HepG2 (cell line): ENCODE data around the gene TMEM120A. TPM values are rescaled to one million over a fixed set of nuclear protein-coding genes. Genes with fewer than 3 reads are reported as not detected.
A peak's percentile ranks its signal among the peaks of the same experiment; 100 is the strongest.

Experiments
- EP300 ChIP-seq, 3 experiments: sonication (generic) in 1 of 3; formaldehyde crosslinking in 1 of 3; IDR thresholded peaks; 2 replicates each; pipeline versions ENCODE4 v1.5.1 to v1.6.1; 2011 to 2020; ENCODE audit warnings: low read depth in 2 of 3, low read length in 2 of 3, borderline replicate concordance in 1 of 3, improper control_type of control experiment in 1 of 3, mild to moderate bottlenecking in 1 of 3, missing genetic modification reagents in 1 of 3, moderate library complexity in 1 of 3
- FOXA1 ChIP-seq, 2 experiments: fragments of 450-650 bp in 1 of 2; sonication (generic) in 1 of 2; formaldehyde crosslinking in 1 of 2; IDR thresholded peaks; 2 replicates each; pipeline versions ENCODE4 v1.4.0 to v1.6.1; 2016 to 2020; ENCODE audit warnings: missing genetic modification reagents in 1 of 2
- GATAD2A ChIP-seq: IDR thresholded peaks from 2 replicates; pipeline ENCODE4 v1.6.1; 2016
- KDM5A ChIP-seq: fragments of 200-600 bp; sonication (generic); IDR thresholded peaks from 2 replicates; pipeline ENCODE4 v1.7.0; 2018; ENCODE audit warnings: antibody characterized with exemption, mild to moderate bottlenecking, low read length, borderline replicate concordance
- KMT2A ChIP-seq: sonication (generic); formaldehyde crosslinking; IDR thresholded peaks from 2 replicates; pipeline ENCODE4 v1.4.0; 2020; ENCODE audit warnings: missing genetic modification reagents
- SATB2 ChIP-seq: sonication (generic); formaldehyde crosslinking; IDR thresholded peaks from 2 replicates; pipeline ENCODE4 v1.5.0; 2020; ENCODE audit warnings: missing genetic modification reagents
- SNAPC2 ChIP-seq: sonication (generic); formaldehyde crosslinking; IDR thresholded peaks from 2 replicates; pipeline ENCODE4 v1.8.1; 2022; ENCODE audit warnings: mild to moderate bottlenecking, missing genetic modification reagents
- ZFY ChIP-seq: sonication (generic); formaldehyde crosslinking; IDR thresholded peaks from 2 replicates; pipeline ENCODE4 v1.4.0; 2020; ENCODE audit warnings: missing genetic modification reagents
- ZMYM4 ChIP-seq: sonication (generic); formaldehyde crosslinking; IDR thresholded peaks from 2 replicates; pipeline ENCODE4 v1.8.1; 2023; ENCODE audit warnings: mild to moderate bottlenecking, missing genetic modification reagents
- ZNF616 ChIP-seq: sonication (generic); formaldehyde crosslinking; IDR thresholded peaks from 2 replicates; pipeline ENCODE4 v1.5.0; 2020; ENCODE audit warnings: low read depth, mild to moderate bottlenecking, missing genetic modification reagents
- ZNF703 ChIP-seq: sonication (generic); formaldehyde crosslinking; IDR thresholded peaks from 2 replicates; pipeline ENCODE4 v1.5.1; 2020; ENCODE audit warnings: missing genetic modification reagents, mild to moderate bottlenecking, moderate library complexity, borderline replicate concordance
- ZNF773 ChIP-seq: sonication (generic); formaldehyde crosslinking; IDR thresholded peaks from 2 replicates; pipeline ENCODE4 v1.4.0; 2020; ENCODE audit warnings: missing genetic modification reagents, borderline replicate concordance
- polyA plus RNA-seq, 8 experiments: library from polyadenylated mRNA; depleted of rRNA in 3 of 8; stranded (reverse) in 7 of 8; unstranded in 1 of 8; fragments of >200 nt; fragmentation: Illumina TruSeq in 4 of 8; extraction: Trizol in 4 of 8; gene quantifications; 2 replicates each; pipeline versions ENCODE4 v1.2.1 to v1.2.3, GENCODE V29; 2011 to 2016; ENCODE audit warnings: low read depth in 4 of 8, missing spikeins in 1 of 8, mixed read lengths in 1 of 8; ENCODE audit not compliant: insufficient read depth in 1 of 8
- total RNA-seq, 5 experiments: library from RNA; depleted of rRNA; stranded (reverse); fragments of >200 nt; fragmentation: Illumina TruSeq; extraction: Trizol; gene quantifications; 2 replicates each; pipeline ENCODE4 v1.2.3, GENCODE V29; 2016; ENCODE audit warnings: low read depth in 1 of 5
- TF ChIP-seq, protein P1 (sequence below): sonication (generic); formaldehyde crosslinking; conservative IDR thresholded peaks from 2 replicates; pipeline ENCODE4 v1.4.0; 2020; ENCODE audit warnings: mild to moderate bottlenecking, missing genetic modification reagents, moderate library complexity
- TF ChIP-seq, protein P2 (sequence below): sonication (generic); formaldehyde crosslinking; IDR thresholded peaks from 2 replicates; pipeline ENCODE4 v1.5.0; 2020; ENCODE audit warnings: missing genetic modification reagents
- TF ChIP-seq, protein P3 (sequence below): IDR thresholded peaks from 2 replicates; pipeline ENCODE4 v1.6.1; 2016; ENCODE audit warnings: low read depth, control low read depth
- TF ChIP-seq, protein P4 (sequence below), 2 experiments: sonication (generic) in 1 of 2; formaldehyde crosslinking in 1 of 2; IDR thresholded peaks; 2 replicates each; pipeline versions ENCODE4 v1.5.1 to v1.6.1; 2011 to 2020; ENCODE audit warnings: borderline replicate concordance in 1 of 2, low read depth in 1 of 2, low read length in 1 of 2, mild to moderate bottlenecking in 1 of 2, missing genetic modification reagents in 1 of 2, moderate library complexity in 1 of 2

Gene TMEM120A
- total and polyA plus RNA-seq, 2 of the 13 experiments (the other 11 are each of a cell fraction or from before 2014, with no cell fraction given), result 40.3 to 102 TPM

DNA sequence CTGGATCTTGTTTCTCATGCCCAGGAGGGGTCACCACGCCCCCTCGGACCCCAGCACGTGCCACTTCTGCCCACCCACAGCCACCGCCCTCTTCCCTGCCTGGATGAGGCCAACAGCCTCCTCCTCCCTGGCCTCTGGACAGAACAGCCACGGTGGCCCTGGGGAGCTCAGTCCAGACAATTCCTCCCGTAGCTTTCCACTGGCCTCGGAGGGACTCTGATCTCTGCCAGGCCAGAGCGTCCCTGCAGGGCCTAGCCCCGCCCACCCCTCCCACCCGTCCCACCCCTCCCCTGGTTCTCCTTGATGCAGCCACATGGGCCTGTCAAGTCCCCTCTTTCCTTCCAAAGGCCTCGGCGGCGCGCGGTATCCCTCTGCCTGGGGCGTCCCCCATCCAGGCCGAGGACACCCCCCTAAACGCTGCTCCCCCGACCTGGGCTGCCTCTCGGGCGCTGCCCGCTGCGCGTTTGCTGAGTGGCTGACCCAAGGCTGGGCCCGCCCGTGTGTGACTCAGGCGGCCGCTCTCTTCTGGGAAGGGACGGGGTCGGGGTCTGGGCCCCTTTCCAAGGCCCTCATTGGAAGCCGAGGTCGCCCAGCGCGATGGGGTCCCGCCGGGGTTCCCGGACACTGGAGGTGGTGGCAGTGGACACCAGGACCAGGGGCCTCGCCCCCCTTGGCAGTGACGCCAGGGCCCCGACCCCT lies 557 bp downstream of the TMEM120A start (continued):
- TF ChIP-seq, protein P1, sequence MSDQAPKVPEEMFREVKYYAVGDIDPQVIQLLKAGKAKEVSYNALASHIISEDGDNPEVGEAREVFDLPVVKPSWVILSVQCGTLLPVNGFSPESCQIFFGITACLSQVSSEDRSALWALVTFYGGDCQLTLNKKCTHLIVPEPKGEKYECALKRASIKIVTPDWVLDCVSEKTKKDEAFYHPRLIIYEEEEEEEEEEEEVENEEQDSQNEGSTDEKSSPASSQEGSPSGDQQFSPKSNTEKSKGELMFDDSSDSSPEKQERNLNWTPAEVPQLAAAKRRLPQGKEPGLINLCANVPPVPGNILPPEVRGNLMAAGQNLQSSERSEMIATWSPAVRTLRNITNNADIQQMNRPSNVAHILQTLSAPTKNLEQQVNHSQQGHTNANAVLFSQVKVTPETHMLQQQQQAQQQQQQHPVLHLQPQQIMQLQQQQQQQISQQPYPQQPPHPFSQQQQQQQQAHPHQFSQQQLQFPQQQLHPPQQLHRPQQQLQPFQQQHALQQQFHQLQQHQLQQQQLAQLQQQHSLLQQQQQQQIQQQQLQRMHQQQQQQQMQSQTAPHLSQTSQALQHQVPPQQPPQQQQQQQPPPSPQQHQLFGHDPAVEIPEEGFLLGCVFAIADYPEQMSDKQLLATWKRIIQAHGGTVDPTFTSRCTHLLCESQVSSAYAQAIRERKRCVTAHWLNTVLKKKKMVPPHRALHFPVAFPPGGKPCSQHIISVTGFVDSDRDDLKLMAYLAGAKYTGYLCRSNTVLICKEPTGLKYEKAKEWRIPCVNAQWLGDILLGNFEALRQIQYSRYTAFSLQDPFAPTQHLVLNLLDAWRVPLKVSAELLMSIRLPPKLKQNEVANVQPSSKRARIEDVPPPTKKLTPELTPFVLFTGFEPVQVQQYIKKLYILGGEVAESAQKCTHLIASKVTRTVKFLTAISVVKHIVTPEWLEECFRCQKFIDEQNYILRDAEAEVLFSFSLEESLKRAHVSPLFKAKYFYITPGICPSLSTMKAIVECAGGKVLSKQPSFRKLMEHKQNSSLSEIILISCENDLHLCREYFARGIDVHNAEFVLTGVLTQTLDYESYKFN (CRISPR knock-in tag), result peak; percentile 61; the same call in 1 of the 2 replicates
- peak; percentile 54; the same call in 1 of the 2 replicates for TF ChIP-seq ZNF773 (CRISPR knock-in tag)
- TF ChIP-seq ZNF703 (CRISPR knock-in tag), result peak; percentile 67; the same call in 1 of the 2 replicates
- TF ChIP-seq ZMYM4, result 0 out of 2 replicates have a peak, but pooled peaks have one; percentile 11
- 0 out of 2 replicates have a peak, but pooled peaks have one; percentile 27 for TF ChIP-seq ZNF616
- TF ChIP-seq, protein P2, sequence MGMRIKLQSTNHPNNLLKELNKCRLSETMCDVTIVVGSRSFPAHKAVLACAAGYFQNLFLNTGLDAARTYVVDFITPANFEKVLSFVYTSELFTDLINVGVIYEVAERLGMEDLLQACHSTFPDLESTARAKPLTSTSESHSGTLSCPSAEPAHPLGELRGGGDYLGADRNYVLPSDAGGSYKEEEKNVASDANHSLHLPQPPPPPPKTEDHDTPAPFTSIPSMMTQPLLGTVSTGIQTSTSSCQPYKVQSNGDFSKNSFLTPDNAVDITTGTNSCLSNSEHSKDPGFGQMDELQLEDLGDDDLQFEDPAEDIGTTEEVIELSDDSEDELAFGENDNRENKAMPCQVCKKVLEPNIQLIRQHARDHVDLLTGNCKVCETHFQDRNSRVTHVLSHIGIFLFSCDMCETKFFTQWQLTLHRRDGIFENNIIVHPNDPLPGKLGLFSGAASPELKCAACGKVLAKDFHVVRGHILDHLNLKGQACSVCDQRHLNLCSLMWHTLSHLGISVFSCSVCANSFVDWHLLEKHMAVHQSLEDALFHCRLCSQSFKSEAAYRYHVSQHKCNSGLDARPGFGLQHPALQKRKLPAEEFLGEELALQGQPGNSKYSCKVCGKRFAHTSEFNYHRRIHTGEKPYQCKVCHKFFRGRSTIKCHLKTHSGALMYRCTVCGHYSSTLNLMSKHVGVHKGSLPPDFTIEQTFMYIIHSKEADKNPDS, result 0 out of 2 replicates have a peak, but pooled peaks have one; percentile 42
- 0 out of 2 replicates have a peak, but pooled peaks have one; percentile 7 for TF ChIP-seq SATB2 (CRISPR knock-in tag)
- TF ChIP-seq KMT2A (CRISPR knock-in tag), result 0 out of 2 replicates have a peak, but pooled peaks have one; percentile 7
- 0 out of 4 replicates have a peak, but pooled peaks of 1 of the 2 experiments have one; percentile 19 for TF ChIP-seq EP300 (IDR thresholded peaks at IDR 0.05; ENCODE audit: low read depth in 2 of 2, low read length in 2 of 2)
- peak; percentile 18; the same call in 1 of the 2 replicates for TF ChIP-seq EP300 (CRISPR knock-in tag; IDR thresholded peaks at IDR 0.05; ENCODE audit: borderline replicate concordance)
- peak; percentile 34; the same call in 1 of the 2 replicates for TF ChIP-seq ZFY (CRISPR knock-in tag)
- TF ChIP-seq KDM5A, result peak; percentile 59; the same call in 1 of the 2 replicates
- TF ChIP-seq FOXA1 (IDR thresholded peaks at IDR 0.05), result no peak
- TF ChIP-seq FOXA1 (CRISPR knock-in tag; IDR thresholded peaks at IDR 0.05), result 0 out of 2 replicates have a peak, but pooled peaks have one; percentile 6
- TF ChIP-seq GATAD2A (CRISPR knock-in tag), result peak; percentile 37; the same call in 1 of the 2 replicates
- TF ChIP-seq, protein P3, sequence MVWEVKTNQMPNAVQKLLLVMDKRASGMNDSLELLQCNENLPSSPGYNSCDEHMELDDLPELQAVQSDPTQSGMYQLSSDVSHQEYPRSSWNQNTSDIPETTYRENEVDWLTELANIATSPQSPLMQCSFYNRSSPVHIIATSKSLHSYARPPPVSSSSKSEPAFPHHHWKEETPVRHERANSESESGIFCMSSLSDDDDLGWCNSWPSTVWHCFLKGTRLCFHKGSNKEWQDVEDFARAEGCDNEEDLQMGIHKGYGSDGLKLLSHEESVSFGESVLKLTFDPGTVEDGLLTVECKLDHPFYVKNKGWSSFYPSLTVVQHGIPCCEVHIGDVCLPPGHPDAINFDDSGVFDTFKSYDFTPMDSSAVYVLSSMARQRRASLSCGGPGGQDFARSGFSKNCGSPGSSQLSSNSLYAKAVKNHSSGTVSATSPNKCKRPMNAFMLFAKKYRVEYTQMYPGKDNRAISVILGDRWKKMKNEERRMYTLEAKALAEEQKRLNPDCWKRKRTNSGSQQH, result 0 out of 2 replicates have a peak, but pooled peaks have one; percentile 28
- TF ChIP-seq, protein P4, sequence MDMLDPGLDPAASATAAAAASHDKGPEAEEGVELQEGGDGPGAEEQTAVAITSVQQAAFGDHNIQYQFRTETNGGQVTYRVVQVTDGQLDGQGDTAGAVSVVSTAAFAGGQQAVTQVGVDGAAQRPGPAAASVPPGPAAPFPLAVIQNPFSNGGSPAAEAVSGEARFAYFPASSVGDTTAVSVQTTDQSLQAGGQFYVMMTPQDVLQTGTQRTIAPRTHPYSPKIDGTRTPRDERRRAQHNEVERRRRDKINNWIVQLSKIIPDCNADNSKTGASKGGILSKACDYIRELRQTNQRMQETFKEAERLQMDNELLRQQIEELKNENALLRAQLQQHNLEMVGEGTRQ (IDR thresholded peaks at IDR 0.05; ENCODE audit: low read depth, low read length), result peak; percentile 41; the same call in 1 of the 2 replicates
- TF ChIP-seq, protein P4 (CRISPR knock-in tag; IDR thresholded peaks at IDR 0.05; ENCODE audit: borderline replicate concordance), result peak; percentile 57; the same call in 1 of the 2 replicates
- TF ChIP-seq SNAPC2 (CRISPR knock-in tag), result no peak
